C4-2B (cell line): ENCODE results near the gene DLGAP4.

ENCODE experiments used
- ZFX ChIP-seq: fragments of 450-650 bp; IDR thresholded peaks from 2 replicates; pipeline ENCODE4 v1.6.1; 2017
- TF ChIP-seq, protein P1 (sequence below): fragments of 450-650 bp; conservative IDR thresholded peaks from 2 replicates; pipeline ENCODE4 v1.5.1; 2017; ENCODE audit warnings: mild to moderate bottlenecking

DNA sequence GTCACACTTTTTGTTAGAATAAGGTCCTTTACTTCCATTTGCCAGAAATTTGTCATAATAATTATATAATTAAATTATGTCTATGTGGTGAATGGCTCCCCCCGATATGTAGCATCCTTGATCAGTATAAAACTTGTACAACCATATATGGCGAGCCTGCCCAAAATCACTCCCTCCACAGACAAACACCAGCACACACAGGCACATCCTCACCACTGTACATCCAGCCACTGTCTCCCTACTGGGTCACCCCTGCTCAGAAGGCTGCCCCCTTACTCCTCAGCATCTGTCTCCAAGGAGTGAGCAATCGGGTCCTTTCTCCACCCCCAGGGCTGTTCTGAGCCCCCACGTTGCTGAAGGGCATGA is 148.2 kb downstream of the DLGAP4 start:
- TF ChIP-seq, protein P1, sequence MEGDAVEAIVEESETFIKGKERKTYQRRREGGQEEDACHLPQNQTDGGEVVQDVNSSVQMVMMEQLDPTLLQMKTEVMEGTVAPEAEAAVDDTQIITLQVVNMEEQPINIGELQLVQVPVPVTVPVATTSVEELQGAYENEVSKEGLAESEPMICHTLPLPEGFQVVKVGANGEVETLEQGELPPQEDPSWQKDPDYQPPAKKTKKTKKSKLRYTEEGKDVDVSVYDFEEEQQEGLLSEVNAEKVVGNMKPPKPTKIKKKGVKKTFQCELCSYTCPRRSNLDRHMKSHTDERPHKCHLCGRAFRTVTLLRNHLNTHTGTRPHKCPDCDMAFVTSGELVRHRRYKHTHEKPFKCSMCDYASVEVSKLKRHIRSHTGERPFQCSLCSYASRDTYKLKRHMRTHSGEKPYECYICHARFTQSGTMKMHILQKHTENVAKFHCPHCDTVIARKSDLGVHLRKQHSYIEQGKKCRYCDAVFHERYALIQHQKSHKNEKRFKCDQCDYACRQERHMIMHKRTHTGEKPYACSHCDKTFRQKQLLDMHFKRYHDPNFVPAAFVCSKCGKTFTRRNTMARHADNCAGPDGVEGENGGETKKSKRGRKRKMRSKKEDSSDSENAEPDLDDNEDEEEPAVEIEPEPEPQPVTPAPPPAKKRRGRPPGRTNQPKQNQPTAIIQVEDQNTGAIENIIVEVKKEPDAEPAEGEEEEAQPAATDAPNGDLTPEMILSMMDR: no peak
- no peak for TF ChIP-seq ZFX
